ENCODE measurements around the gene UACA.
"Not testable (repeated sequence)": the region's sequence is repeated elsewhere in the genome, so short reads cannot be mapped to it uniquely, and the experiment has no call there.

Gene UACA

GRCh38 chr15:70763120-70763949 is at the start of gene UACA:
TSS of gene UACA (minus strand) at chr15:70763558. CDS start at chr15:70763407, 151 bp downstream.
- peak; percentile 79 for DNase-seq (ENCODE audit: low spot score)

DNA sequence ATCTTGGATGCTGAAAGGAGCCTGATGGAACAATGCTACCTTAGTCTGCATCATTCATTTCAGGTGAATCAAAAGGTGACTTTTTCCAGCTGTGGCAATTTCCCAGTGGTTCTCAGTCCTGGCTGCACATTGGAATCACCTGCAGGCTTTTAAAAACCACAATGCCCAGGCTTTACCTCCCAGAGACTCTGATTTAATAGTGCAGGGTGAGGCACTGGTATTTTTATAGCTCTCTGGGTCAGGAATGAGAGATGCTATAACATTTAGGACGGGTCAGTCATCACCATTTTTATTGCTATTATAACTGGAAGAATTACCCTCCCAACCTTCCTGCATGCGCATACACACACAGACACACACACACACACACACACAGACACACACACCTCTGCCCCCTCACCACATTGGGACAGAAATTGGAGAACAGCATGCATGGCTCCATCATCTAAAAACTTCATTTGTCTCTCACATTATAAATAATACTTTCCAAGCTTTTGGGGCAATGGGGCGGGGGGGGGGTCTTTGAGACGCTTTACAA is 49.5 kb upstream of the UACA start:
- no peak for DNase-seq (ENCODE audit: low spot score)

DNA sequence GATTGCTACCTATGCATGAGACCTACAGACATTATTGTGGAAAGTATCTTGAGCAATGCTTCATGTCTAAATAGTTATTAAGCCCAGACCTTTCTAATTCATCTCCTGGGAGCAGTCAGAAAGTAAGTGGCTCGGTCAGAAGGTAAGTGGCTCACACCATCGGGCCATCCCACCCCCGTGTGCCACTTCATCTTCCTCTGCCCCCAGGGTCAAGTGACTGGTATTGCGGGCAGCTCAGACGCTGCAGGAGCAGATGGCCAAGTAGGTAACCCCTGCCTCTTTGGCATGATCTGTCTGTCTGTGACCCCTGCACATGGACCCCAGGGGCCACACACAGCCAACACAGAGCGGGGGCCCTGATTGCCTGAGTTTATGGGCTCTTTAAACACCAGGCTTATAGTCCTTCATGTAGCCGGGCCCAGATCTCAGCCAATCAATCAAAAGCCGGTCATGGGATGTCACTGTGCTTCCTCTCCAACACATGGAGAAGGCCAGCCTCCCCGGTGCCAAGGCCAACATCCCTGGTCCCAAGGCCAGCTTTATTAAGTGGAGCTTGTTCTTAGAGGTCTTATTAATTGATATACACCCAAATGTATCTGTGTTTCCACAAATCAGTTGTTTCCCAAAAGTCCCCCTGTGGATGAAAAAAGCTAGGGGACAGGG is 47.7 kb upstream of the UACA start:
- no peak for DNase-seq (ENCODE audit: low spot score)

DNA sequence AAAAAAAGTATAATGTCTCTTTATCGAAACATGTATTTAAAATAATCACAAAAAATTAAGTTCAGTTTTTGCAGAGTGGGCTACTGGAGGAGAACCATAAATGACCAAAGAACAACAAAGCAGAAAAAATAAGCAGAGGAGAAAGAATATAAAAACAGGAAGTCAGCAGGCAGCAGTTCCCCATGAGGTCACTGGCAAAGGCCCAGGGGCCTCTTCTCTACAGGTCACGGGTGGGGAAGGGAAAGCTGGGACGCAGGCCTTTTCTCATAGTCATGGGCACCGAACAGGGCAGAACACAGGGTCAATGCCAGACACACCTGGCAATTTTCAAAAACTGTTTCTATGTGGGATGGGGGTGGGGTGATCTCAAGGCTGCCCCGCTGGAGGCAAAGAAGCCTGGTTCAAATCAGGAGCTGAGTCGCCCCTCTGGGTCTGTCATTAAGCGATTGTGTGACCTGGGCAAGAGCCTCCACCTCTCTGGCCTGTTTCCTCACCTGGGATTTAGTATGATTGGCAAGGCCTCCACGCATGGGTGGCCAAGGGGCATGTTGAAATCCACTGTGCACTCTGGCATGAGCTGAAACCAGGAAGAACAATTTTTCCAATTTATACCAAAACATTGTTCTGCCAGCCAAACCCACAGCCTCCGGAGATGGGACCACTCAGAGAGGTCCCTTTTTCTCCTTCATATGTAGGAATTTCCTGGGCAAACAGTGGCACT is 43.8 kb upstream of the UACA start:
- DNase-seq (ENCODE audit: low spot score) = no peak

GRCh38 chr15:70804388-70804787 is 41.0 kb upstream of the UACA start:
- DNase-seq (ENCODE audit: low spot score) = not testable (repeated sequence)

- no peak for DNase-seq (ENCODE audit: low spot score)
Measured at GRCh38 chr15:70802629-70803028, 39.3 kb upstream of the UACA start.

DNA sequence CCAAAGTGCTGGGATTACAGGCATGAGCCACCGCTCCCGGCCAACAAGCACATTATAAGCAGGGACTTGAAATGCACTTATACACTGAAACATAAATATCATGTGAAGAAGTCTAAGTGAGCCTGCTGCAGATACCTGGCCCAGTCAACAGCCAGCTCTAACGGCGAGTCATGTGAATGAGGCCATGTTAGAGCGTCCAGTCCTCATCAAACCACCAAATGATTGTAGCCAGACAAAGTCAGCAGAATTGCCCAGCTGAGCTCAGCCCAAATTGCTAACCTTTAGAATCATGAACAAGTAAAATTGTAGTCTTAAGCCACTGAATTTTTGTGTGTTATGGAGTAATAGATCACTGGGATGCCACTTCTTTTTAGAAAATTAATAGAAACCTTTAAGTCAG is 37.8 kb upstream of the UACA start:
- DNase-seq (ENCODE audit: low spot score) = no peak

DNA sequence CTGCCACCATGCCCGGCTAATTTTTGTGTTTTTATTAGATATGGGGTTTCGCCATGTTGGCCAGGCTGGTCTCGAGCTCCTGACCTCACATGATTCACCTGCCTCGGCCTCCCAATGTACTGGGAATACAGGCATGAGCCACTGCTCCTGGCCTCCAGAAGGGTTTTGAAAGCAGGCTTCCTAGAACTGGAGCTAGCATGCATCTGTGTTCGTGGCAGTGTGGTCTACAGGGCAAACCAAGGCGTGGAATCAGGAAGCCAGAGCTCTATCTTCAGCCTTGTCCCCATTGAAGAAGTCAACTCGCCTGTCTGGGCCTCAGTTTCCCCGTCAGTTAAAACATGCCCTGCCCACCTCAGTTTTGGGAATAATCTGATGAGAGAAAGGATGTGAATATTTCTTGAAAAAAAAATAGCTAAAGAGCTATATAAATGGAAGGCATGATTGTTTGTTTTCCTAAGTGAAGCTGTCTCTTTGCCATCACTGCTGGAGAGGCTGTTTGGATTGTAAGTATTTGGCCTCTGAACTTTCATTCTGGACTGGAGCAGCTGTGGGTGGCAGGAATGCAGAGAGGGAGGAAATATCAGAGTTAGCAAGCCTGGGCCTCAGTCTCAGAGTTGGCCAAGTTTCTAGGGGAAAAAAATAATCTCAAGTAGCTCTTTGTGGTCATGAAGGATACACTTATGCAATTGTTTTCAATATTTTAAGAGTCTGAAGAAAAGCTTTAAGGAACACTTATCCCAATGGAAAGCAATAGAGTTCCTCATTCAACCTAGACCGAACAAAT is 36.5 kb upstream of the UACA start:
- peak; percentile 40 for DNase-seq (ENCODE audit: low spot score)

GRCh38 chr15:70797464-70797863 is 34.1 kb upstream of the UACA start:
- no peak for DNase-seq (ENCODE audit: low spot score)

DNA sequence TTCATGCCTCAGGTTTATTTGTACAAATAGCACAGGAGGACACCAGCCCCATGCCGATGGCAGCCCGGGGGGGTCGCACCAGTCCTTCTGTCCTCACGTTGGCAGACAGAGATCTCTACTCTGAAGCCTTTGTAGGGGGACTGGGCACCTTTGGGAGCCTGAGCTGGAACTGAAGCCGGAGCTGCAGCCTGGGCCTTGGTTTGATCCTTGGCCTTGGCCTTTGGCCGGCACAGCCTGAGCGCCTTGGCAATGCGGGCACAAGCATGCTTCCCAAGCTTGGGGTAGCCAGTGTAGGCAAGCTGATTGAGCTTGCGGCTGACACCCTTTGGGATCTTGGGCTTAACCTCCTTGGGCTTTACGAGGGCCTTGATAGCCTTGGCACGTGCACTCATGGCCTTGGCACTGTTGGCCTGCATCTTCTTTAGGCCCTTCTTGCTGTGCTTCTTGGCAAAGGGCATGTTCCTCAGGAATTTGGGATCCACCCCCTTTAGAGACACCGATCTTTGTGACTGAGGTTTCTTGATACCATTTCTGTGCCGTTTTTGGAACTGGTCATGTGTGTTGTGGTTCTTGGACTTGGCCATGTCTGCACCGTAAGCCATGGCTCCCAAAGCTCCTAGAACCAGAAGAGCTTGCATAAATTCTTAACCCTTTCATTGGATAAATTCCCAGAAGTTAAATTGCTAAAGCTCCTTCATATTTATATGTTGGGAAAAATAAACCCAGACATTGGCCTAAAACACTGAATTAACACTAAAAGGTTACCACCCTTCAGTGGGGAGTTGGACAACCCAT is 33.4 kb upstream of the UACA start:
- no peak for DNase-seq (ENCODE audit: low spot score)

GRCh38 chr15:70795311-70795665 is 31.9 kb upstream of the UACA start:
- peak; percentile 53 for DNase-seq (ENCODE audit: low spot score)

DNA sequence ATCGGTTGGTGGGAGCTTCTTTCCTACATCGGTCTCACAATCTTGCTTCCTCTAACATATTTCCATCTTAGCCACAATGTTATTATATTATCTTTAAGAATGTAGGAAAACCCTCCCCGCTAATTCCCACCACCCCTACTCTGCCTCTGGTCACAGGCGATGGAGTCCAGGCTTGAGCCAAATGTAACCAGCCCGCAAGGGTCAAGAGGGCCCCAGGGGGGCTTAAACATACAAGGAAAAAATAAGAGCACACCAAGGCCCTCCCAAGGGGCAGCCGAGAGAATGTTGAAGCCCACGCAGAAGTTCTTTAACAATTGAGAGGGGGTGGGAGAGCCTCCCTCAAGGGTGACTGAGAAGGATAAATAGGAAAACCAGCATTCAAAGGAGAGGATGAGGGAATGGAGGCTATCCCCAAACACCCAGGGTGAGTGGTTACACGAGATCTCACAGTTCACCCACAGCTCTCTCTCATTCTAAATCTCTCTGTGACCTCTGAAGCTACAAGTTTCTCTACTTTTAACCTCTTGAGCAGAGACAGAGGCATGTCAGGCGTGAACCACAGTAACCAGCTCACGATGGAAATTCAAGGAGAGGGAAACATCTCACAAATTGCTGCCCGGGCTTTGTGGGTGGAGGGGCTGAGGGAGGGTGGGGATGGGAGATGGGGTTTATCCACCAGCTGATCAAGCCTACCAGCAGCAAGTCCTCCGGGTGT is 31.4 kb upstream of the UACA start:
- DNase-seq (ENCODE audit: low spot score) = no peak

DNA sequence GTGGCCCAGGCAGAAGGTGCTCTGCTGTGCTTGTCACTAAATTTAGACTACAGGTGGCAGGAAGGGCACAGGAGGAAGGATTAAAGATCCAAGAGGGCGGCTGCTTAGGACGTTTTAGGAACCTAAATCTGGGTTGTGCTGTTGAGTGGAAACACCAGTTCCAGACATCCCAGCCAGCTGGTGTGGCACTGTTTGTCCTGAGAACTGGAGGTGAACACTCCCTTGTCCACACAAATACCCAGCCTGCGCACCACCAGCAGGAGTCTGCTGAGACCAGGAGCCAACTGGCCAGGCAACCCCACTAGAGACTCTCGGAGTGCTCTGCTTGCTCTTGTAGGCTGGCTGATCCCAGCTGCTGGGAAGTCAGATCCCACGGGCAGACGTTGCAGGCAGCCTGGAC is 30.3 kb upstream of the UACA start:
- no peak for DNase-seq (ENCODE audit: low spot score)

GRCh38 chr15:70792171-70792573 is 28.8 kb upstream of the UACA start:
- no peak for DNase-seq (ENCODE audit: low spot score)

GRCh38 chr15:70791259-70791658 is 27.9 kb upstream of the UACA start:
- DNase-seq (ENCODE audit: low spot score) = no peak

GRCh38 chr15:70789213-70789612 is 25.9 kb upstream of the UACA start:
- no peak for DNase-seq (ENCODE audit: low spot score)

GRCh38 chr15:70788114-70789049 is 25.0 kb upstream of the UACA start:
- no peak for DNase-seq (ENCODE audit: low spot score)

DNA sequence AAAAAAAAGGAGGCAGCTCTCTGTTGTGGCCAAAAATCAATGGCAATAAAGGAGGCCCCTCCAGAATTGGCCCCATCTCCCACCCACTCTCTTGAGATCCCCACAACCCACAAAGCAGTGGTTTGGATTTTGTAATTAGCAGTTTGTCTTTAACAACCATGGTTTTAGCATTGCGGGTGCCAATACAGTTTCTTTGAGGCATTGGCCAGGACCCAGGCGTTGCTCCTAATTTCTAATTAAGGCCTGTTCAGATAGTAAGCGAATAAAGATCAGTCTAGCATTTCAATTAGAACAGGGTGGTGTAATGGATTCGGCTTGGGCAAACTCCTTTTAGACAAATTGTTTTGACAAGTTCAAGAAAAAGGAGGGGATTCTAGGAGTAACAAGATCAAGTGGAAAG is 23.6 kb upstream of the UACA start:
- DNase-seq (ENCODE audit: low spot score) = no peak

DNA sequence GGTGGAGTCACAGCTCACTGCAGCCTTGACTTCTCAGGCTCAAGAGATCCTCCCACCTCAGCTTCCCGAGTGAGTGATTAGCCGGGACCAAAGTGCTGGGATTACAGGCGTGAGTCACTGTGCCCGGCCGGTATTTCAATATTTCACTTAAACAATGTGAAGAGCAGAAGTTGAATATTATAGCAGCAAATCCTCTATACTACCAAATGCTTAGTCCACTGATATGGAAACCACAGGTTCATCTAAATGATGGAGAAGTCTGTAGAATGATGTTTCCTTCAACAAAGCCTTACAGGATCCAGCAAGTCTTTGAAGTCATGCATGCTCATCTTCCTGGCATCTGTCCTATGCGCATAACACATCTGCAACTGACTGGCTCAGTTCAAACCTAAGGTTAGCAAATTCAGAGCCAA is 20.3 kb upstream of the UACA start:
- DNase-seq (ENCODE audit: low spot score) = no peak

Data from COLO829 (cell line).